Endometrial microvascular endothelial cells (primary cell): ENCODE data around the gene PDZD4. TPM values are rescaled to one million over a fixed set of nuclear protein-coding genes. Genes with fewer than 3 reads are reported as not detected.

Experiments used
- in situ Hi-C: cut with HindIII; loops from 2 replicates; pipeline ENCODE4 v1.10.0; 2017; ENCODE audit warnings: low sequenced_read_pairs, low pct_unique_long_range_greater_than_20kb; ENCODE audit errors: inconsistent ontology term
- total RNA-seq: library from RNA; depleted of rRNA; stranded (reverse); fragments of >200 nt; gene quantifications from one replicate; pipeline ENCODE4 v1.2.3, GENCODE V29; 2015; ENCODE audit errors: inconsistent ontology term

The PDZD4 gene
- total RNA-seq, 1 donor from 2014 or later: not detected

DNA sequence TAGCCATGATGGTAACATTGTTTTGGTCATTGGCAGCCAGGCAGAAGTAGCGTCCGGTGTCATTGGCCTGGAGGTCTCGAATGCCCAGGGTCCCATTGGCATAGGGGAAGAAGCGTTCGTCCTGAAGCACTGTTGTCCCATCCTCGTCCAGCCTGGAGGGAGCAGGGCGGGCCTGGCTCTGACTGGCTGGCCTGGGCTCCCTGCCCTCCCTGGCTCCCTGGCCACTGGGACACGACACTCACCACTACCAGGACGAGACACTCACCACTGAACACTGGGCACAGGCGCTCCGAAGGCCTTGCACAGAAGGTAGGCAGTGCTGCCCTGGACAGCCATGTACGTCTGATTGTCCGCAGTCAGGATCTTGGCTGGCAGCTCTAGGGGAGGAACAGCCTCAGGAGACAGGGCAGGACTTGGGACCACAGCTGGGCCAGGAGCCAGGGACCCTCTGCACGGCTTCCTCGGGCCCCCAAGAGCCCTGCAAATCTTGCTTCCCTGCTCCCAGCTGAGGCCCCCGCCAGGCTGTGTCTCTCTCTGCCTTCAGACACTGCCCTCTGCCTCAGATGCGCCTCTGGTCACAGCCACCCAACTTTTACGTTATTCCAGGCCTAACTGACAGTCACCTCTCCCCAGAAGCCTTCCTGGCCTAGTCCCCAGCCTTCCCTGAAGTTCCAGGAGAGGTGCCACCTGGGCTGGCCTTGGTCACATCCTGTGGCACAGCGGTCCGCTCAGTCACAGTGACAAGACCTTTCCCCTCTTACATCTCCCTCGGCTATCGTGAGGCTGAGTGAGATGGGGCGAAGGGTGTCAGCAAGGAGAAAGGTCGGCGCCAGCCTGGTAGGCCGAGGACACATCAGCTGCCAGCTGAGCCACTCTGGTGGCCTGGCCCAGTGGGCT lies 38.5 kb upstream of the PDZD4 start:
- in situ Hi-C loops: no loop called here

DNA sequence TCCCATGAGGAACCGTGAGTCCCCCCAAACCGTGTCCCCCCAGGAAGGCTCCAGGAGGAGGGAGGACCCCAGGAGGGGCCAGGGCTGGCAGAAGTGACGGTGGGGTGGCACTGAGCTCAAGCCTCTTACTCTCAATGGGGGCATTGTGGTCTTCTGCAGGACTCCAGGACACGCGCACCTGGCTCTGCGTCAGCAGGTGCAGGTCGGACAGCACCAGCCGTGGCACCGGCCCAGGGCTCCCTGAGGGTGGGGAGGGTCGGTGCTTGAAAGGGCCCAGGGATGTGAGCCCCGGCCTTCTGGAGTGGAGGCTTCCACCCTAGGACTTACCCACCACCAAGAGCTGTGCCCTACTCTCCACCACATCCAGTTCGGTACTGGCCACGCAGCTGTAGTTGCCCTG lies 37.3 kb upstream of the PDZD4 start:
- in situ Hi-C loops: no loop called here

DNA sequence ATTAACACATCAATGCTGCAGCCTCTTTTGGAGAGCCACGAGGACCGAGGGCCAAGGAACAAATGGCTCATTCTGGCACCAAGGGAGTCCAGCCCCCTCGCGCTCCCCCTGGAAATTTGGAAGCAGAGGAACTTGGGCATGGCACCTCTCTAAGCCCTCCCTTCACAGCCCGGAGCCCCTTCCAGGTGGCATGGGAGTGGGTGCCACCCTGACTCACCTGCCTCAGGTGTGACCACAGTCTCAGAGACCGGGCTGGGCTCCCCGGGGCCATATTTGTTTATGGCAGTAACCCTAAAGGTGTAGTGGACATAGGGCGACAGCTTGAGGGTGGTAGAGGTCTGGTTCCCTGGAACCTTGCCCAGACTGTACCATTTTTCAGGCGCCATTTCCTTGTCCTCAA lies 36.8 kb upstream of the PDZD4 start:
- in situ Hi-C loops: no loop called here

DNA sequence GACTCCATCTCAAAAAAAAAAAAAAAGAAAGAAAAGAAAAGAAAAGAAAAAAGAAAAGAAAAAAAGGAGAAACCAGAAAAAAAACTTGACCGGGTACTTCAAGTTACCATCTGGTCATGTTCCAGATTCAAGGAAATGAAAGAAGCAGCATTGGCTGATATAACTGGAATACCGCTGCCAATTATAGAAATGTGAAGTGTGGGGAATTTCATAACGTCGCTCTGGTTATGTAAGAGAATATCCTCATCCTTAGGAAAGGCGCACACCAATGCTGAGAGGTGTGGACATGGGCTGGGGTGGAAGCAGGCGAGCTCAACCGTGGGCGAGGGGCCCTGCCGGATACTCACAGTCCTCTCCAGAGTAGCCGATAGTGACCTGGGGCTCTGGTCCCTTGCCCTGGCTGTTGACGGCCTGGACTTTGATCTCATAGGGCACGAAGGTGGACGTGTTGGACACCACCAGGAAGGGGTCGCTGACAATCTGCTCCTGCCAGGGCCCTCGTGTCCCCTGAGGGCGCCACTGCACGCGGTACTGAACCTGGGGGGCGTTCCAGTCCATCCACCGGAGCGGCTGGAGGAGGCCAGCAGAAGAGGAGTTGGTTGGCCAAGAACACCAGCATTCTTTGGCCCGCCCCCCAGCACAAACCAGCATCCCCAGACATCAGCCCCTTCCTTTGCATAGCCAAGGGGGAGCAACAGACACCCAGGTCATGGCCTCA lies 36.1 kb upstream of the PDZD4 start:
- in situ Hi-C loops: no loop called here

DNA sequence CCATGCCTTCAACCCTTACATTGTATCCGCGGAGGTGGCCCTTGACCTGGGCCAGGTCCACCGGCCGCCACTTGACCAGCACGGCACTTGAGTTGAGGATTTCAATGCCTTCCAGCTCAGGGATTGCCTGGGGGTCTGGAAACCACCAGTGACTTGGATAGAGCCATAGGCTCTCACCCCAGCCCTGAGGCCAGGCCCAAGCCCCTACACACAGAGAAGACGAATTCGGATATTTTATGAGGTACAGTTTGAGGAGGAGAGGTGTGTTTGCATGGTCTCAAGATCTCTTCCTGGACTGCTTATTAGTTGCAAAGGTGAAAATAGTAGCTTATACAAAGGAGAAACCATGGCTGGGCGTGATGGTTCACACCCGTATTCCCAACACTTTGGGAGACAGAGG lies 35.3 kb upstream of the PDZD4 start:
- in situ Hi-C loops: no loop called here

DNA sequence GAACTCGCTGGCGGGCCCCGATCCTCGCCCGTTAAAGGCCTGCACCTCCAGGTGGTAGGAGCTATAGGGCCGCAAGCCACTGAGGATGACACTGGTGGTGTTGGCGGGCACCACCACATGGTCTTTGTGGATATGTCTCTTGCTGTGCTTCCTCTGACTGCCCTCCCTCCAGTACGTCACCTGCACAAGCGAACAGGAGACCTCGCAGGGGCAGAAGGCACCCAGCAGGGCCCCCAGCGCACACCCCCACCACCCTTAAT lies 34.9 kb upstream of the PDZD4 start:
- in situ Hi-C loops: no loop called here

DNA sequence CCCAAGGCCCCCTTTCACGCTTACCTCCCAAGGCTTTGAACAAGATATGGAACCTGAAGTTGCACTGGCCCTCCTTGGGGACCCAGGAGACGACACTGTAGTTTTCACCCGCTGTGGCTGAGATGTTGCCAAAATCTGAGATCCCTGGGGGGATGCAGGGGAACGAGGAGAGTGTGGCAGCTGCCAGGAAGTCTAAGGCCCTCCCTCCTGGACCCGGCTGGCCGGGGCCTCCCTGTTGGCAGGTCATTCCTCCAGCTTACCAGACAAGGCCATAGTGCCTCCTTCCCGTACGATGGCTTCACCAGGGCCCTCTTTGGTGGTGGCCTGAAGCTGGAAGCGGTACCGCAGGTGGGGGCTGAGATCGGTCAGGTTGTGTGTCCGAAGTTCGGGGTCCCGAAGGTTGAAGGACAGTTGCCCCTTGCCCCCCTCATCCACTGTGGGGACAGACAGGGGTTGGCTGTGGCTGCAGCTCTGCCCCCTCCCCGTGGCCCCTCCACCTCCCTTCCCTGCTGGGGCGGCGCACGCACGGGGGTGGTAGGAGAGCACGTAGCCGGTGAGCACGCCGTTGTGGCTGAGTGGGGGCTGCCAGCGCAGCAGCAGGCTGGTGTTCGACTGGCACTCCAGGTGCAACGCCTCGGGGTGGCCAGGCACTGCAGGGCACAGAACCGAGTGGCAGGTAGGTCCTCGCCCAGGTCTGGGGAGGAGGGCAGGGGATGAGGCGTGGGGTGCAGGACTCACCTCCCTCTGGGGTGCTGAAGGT lies 34.4 kb upstream of the PDZD4 start:
- in situ Hi-C loops: no loop called here

DNA sequence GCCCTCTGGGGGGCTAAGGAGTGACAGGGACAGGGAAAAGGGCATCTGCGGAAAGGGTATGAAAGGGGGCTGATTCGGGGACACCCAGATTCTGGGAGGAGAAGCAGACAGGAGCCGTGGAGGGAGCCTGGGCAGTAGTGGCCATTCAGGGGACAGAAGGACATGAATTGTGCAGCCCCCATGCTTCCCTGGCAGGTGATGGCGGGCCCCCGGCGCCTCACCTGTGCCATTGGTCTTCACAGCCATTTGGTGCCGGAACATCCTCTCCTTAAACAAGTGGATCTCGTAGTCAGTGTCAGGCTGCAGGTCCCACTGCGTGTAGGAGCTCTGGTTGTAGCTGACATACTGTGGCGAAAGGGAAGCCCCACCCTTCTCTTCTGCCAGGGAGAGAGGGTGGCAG lies 33.8 kb upstream of the PDZD4 start:
- in situ Hi-C loops: no loop called here

DNA sequence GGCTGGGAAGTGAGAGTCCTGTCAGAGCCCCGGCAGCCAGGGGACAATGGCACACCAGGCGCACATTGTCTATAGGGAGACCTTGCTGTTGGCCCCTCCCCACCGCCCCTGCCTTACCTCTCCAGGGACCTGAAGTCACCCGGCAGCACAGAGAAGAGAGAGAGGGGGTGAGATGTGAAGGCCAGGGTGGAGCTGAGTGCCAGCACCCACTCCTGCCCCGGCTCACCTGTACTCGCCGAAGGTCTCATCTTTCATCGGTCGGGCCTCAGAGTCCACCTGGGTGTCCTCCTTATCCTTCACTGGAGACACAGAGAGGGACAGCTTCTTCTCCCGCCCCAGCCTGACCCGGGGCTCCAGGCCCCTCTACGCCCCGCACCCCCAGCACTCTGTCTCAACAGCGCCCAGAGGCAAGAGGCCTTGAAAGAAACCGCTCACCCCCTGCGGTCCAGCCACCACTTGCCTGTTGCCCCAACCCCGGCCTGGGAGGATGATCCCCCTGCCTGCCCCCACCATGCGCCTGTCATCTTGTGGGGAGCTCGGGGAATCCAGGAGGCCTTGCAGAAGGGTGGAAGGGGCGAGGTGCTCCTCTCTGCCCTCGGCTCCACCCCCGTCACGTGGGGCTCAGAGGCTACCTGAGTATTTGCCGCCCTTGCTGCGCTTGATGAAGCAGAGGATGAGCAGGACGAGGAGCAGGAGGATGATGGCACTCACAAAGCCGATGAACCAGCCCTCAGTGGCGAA lies 33.1 kb upstream of the PDZD4 start:
- in situ Hi-C loops: no loop called here

DNA sequence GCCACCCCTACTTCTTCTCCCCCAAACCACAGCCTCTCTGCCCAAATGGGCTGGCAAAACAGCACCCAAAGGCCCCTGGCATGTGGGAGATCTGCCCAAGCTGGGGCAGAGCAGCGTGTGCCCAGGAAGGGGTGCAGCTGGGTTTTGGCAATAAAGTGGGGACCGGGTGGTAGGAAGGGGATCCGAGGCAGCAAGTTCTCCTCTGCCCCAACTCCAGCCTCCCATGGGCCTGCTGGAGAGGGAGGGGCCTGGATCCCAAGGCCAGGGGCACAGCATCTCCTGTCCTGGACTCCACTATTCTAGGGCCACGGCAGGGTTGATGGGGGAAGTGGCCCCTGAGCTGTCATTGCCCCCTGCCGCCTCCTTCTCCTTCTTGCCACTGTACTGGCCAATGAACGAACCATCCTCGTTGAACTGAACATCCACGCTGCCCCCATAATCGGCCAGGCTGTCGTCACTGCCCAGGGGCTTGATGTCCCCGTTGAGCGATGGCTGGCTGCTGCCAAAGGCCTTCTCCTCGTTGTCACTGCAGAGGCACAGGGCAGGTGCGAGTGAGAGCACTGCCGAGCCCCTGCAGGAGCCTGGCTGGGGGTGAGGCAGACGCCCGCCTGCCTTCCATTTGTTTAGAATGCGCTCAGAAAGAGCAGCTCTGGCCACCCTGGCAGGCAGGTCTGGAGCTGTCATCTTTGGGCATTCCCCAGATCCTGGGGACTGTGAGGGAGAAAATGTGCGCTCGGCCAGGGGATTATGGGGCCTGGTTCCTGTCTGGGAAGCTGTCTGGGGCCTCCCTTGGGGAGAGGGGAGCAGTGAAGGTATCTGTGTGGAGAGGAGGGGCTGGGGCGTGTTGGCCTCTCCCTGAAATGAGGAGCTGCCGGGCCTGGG lies 32.3 kb upstream of the PDZD4 start:
- in situ Hi-C loops: no loop called here

DNA sequence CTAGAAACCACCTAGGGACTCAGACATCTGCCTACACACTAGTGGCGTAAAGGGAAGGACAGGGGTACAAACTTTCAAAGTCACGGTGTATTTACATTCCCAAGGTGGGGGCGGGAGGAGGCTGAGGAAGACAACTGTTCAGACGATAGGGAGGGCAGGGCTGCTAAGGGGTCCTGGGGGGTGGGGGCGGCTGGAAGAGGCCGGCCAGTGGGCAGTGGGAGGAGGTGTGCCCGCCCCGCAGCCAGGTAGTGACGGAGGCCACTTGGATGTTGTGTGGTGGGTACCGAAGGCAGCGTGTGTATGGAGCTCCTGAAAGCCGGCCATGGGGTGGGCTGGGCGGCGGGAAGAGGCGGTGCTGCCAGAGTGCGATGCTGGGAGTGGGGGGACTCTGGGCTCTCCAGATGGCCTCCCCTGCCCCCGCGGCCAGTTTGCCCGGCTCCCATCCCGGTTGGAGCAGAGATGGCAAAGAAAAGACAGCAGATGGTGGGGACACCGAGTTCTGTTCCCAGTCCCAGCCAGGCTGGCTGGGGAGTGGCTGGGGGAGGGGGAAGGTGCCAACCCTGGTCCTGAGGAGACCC lies 31.5 kb upstream of the PDZD4 start:
- in situ Hi-C loops: no loop called here

DNA sequence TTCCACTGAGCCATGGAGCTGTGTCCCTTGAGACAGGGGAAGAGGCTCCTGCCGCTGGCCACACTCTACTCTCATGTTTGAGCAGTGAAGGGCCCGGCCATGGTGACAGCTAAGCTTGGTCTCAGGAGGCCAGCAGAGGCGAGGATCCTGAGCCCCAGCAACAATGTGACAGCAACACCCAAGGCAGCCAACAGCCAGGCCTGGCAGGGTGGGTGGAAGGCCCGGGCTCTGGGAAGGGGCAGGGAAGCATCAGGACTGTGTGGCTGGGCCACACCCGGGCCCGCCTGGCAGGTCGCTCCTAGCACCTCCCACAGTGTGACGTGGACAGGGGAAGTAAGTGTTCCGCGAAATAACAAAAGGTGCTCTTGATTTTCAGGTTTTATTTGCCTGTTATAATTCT lies 30.8 kb upstream of the PDZD4 start:
- in situ Hi-C loops: no loop called here

DNA sequence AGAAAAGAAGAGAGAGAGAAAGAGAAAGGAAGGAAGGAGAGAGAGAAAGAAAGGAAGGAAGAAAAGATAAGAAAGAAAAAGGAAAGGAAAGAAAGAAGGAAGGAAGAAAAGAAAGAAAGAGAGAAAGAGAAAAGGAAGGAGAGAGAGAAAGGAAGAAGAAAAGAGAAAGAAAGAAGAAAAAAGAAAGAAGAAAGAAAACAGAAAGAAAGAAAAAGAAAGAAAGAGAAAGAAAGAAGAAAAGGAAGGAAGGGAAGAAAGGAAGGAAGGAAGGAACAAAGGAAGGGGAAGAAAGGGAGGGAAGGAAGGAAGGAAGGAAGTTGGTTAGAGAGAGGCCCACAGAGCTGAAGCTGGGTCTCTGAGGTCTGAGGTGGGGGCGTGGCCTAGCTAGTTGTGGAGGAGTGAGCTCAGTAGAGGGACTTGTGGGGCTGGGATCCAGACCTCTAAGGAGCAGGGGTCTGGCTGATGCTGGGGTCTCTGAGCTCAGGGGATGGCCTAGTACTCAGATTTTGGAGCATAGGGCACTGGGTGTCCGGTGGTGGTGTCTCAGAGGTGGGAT lies 27.1 kb upstream of the PDZD4 start:
- in situ Hi-C loops: no loop called here

DNA sequence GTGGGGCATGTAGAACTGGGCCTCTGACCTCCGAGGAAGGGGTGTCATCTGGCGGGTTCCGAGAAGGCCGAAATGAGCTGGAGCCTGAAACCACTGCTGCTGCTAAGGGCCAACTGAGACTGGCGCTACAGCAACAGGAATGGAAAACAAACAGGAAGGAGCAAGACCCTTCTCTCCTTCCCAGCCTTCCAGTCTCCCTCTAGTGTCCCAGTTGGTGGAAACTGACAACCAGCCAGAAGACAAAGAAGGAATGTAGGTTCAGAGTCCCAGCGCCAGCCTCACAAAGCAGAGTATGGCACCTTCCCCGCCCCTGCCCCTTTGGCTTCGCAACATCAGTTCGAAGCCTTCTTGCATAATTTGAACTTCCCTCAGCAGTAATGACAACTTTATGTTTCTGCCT lies 24.4 kb upstream of the PDZD4 start:
- in situ Hi-C loops: no loop called here

DNA sequence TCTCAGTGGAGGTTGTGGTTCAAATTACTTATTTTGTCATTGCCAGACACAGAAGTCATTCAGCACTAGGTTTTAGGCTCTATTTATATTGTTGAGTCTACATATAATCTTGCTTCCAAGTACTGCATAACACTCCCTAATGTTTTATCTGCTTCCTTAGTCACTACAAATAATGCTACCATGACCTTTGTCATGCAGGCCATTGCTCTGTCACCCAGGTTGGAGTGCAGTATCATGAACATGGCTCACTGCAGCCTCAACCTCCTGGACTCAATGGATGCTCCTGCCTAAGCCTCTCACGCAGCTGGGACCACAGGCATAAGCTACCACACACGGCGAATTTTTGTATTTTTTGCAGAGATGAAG lies 23.5 kb upstream of the PDZD4 start:
- in situ Hi-C loops: no loop called here

DNA sequence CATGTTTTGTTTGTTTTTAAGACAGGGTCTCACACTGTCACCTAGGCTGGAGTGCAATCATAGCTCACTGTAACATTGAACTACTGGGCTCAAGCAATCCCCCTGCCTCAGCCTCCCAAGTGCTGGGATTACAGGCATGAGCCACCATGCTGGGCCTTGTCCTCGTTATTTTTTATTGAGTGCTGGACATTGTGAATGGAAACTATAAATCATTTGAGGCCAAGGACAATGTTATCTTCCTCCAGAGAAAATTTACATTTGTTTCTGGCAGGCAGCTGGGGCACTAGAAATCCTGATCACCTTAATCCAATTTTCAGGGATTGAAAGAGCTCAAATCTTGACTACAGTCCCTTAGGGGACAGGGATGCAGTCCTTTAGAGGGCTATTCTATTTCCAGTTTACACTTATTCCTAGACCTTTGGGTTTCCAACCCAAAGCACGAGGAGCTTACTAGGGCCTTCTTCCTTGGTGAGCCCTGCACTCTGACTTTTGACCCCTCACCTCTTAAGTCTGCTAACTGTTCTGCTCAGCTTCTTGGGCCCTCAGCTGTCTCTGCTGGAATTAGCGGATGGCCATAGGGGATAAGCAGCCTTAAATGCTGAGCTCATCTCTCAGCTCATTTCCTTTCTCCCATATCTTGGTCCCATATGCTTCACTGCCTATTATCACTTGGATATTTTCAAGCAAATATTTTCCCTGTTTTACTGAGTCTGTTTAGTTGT lies 23.0 kb upstream of the PDZD4 start:
- in situ Hi-C loops: no loop called here

DNA sequence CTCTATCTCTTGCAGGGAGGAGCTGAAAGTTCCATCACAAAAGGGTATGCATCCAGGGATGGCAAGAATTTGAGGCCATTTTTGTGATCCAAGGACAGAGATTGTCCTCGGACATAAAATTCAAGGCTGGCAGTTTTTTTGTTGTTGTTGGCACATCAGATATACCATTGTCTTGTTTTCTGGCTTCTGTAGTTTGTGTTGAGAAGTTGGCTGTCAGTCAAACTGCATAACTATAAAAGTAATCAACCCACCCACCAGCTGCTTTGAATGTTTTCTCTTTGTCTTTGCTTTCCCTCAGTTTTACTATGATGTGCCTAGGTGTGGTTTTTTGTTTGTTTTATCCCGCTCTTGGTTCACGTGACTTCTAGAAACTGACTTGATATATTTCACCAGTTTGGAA lies 21.6 kb upstream of the PDZD4 start:
- in situ Hi-C loops: no loop called here
